T-helper 1 cell treated with Interleukin-12 subunit alpha and Interleukin-12 subunit beta and Interleukin-4 antibody, amounts not matched to agents 30 μg/mL and 1 μg/mL, for 36 hours (primary cell): ENCODE measurements around the gene RAPGEF2.
"Not testable (repeated sequence)": the region's sequence is repeated elsewhere in the genome, so short reads cannot be mapped to it uniquely, and the experiment has no call there.

Experiments
- H3K27ac Mint-ChIP-seq: one replicate; pipeline ENCODE4 v1.8.0; 2021; ENCODE audit warnings: mild to moderate bottlenecking, mixed read lengths
- H3K27me3 Mint-ChIP-seq: one replicate; pipeline ENCODE4 v1.8.0; 2021; ENCODE audit warnings: low read depth, mixed read lengths
- H3K36me3 Mint-ChIP-seq: one replicate; pipeline ENCODE4 v1.8.0; 2021; ENCODE audit warnings: low read depth, mixed read lengths
- H3K4me1 Mint-ChIP-seq: one replicate; pipeline ENCODE4 v1.8.0; 2021; ENCODE audit warnings: low read depth, mixed read lengths
- H3K4me3 Mint-ChIP-seq: one replicate; pipeline ENCODE4 v1.8.0; 2021; ENCODE audit warnings: mild to moderate bottlenecking, moderate library complexity, mixed read lengths
- H3K9me3 Mint-ChIP-seq: one replicate; pipeline ENCODE4 v1.8.0; 2021; ENCODE audit warnings: mixed read lengths

RAPGEF2 gene

GRCh38 chr4:159153669-159154068 lies 50.8 kb downstream of the RAPGEF2 start:
- no peaks in the 10 kb centered on the region for H3K27me3 Mint-ChIP-seq
- H3K27ac Mint-ChIP-seq: no peak overlapping the region
- no peaks in the 10 kb centered on the region for H3K36me3 Mint-ChIP-seq
- no peaks in the 10 kb centered on the region for H3K9me3 Mint-ChIP-seq
- H3K4me1 Mint-ChIP-seq: peaks cover 6% of the 10 kb centered on the region
- H3K4me3 Mint-ChIP-seq: no peak overlapping the region

DNA sequence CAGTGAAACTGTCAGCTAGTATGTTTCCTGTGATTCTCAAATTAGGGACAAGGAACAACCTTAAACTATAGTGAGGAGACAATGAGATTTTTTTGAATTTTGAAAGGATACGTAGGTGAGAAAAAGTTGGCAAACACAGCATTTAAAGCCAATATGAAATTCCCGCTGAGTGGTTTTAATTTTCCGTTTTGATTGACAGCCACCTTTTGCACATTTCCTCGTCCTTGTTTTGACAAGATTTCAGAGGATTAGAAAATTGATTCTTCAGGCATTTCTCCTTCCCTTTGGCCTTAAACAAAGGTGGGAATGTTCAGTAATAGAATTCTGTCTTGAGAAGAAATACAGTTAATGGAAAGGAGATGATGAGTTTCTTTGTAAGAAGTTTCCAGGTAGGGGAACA lies 52.2 kb downstream of the RAPGEF2 start:
- Mint-ChIP-seq H3K9me3 (no peaks in the 10 kb centered on the region), H3K27me3 (no peaks in the 10 kb centered on the region), H3K4me3 (no peak overlapping the region), H3K27ac (no peak overlapping the region), H3K4me1 (peaks cover 6% of the 10 kb centered on the region), H3K36me3 (no peaks in the 10 kb centered on the region)

DNA sequence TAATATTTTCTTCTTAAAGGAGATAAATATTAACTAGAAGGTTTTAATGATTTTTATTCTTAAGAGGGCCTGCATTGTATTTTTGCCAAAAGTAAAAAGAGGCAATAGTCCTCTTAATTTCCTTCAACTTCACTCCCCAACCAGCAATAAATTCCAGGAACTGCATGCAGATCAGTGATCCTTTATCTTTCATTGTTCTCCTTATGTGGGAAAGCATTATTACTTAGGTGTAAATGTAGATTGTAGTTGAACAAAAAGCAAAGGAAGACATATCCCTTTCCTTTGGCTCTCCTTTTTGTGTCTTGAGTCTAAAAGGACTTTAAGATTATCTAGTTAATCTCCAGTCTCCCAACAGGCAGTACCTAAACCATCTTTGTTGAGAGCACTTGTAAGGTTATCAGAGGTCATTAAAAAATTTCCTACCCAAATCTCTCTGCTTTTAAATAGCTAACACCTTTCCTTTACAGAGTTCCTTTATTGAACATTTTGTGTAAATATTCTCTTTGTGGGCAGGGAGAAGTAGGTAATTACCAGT lies 55.3 kb downstream of the RAPGEF2 start:
- H3K27me3 Mint-ChIP-seq: no peaks in the 10 kb centered on the region
- no peak overlapping the region for H3K4me3 Mint-ChIP-seq
- H3K4me1 Mint-ChIP-seq: peaks cover 4% of the 10 kb centered on the region
- no peaks in the 10 kb centered on the region for H3K9me3 Mint-ChIP-seq
- no peak overlapping the region for H3K27ac Mint-ChIP-seq
- H3K36me3 Mint-ChIP-seq: no peaks in the 10 kb centered on the region

DNA sequence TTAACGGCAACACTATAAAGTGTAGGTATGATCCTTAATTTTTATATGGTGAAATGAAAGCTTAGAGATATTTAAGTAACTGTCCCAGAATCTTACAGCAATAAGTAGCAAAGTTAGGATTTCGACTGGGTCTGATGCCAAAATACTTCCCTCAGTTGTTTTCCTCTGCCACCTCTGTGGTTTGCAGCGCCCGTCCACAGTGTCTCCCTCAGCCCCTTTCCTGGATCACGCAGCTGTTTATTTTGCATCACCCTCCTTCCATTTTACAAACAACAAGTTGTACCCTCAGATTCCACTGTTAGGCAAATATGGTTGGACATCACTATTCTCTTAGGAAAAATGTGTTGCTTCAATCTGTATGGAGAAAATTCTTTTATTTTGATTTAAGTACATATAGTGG lies 56.1 kb downstream of the RAPGEF2 start:
- H3K4me1 Mint-ChIP-seq: peaks cover 4% of the 10 kb centered on the region
- no peaks in the 10 kb centered on the region for H3K27me3 Mint-ChIP-seq
- no peak overlapping the region for H3K4me3 Mint-ChIP-seq
- H3K36me3 Mint-ChIP-seq: no peaks in the 10 kb centered on the region
- H3K27ac Mint-ChIP-seq: no peak overlapping the region
- H3K9me3 Mint-ChIP-seq: no peaks in the 10 kb centered on the region

DNA sequence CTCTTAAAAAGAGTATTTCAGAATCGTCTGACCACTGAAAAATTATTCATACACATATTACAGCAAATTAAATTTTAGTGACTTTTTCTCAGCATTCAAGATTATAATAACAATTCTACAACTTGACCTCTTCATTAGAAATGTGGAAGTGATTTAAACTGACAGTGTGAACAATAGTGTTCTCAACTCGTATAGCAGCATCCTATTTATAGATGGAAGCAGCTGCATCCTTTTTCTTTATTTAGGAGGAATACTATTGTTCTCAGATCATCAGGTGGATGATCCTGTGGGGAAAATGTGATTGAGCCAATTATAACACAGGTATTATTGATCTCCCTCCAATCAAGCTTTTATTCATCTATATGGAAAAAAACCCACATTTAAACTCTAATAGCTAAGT lies 56.7 kb downstream of the RAPGEF2 start:
- peaks cover 4% of the 10 kb centered on the region for H3K4me1 Mint-ChIP-seq
- H3K27me3 Mint-ChIP-seq: no peaks in the 10 kb centered on the region
- no peak overlapping the region for H3K4me3 Mint-ChIP-seq
- no peak overlapping the region for H3K27ac Mint-ChIP-seq
- H3K36me3 Mint-ChIP-seq: no peaks in the 10 kb centered on the region
- no peaks in the 10 kb centered on the region for H3K9me3 Mint-ChIP-seq

DNA sequence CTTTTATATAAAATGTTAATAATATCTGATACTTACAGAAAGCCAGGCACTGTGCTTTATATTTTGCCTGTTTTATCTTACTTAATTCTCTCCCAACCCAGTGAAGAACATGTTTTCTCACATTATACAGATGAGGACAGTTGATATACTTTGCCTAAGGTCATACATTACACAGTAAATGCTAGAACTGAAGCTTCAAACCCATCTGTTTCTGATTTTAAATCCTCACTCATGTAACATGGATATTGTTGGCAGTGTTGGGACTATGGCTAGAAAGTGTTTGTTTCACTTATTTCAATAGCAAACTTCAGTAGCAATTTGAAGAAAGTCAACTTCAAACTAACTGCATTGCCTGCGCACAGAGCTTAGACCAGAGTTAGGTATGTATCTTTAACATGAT lies 57.4 kb downstream of the RAPGEF2 start:
- Mint-ChIP-seq H3K4me1 (peaks cover 4% of the 10 kb centered on the region), H3K27me3 (no peaks in the 10 kb centered on the region), H3K27ac (no peak overlapping the region), H3K36me3 (no peaks in the 10 kb centered on the region), H3K9me3 (no peaks in the 10 kb centered on the region), H3K4me3 (no peak overlapping the region)

DNA sequence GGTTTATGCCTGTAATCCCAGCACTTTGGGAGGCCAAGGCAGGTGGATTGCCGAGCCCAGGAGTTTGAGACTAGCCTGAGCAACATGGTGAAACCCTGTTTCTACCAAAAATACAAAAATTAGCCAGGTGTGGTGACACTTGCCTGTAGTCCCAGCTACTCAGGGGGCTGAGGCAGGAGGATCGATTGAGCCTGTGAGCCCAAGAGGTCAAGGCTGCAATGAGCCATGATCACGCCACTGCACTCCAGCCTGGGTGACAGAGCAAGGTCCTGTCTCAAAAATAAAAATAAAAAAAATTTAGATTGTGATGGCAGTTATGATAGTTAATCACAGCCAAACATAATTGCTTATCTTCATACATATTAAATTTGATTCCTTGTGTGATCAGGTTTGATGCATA lies 58.6 kb downstream of the RAPGEF2 start:
- not testable (repeated sequence) for H3K36me3 Mint-ChIP-seq, H3K4me1 Mint-ChIP-seq, H3K27ac Mint-ChIP-seq, H3K9me3 Mint-ChIP-seq, H3K4me3 Mint-ChIP-seq, H3K27me3 Mint-ChIP-seq

DNA sequence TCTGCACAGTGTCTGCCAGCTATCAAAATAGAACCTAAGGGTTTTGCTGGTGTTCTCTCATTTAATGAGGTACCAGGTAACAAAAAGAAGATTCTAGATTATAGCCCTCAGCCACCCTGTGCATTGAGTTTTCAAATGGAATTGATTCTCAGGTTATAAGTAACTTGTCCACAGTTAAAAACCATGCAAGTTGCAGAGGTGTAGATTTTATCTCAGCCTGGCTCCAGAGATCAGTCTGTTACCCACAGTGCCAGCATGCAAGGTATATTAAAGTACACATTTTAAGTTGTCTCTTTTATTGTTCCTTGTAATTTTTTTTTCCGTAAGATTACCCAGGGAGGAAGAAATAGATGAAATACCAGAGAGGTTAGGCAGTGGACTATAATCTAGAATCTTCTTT lies 59.7 kb downstream of the RAPGEF2 start:
- H3K4me3 Mint-ChIP-seq: no peak overlapping the region
- no peaks in the 10 kb centered on the region for H3K36me3 Mint-ChIP-seq
- no peaks in the 10 kb centered on the region for H3K27me3 Mint-ChIP-seq
- no peaks in the 10 kb centered on the region for H3K9me3 Mint-ChIP-seq
- H3K27ac Mint-ChIP-seq: no peak overlapping the region
- H3K4me1 Mint-ChIP-seq: peaks cover 10% of the 10 kb centered on the region

- no peak overlapping the region for H3K4me3 Mint-ChIP-seq
- peaks cover 9% of the 10 kb centered on the region for H3K4me1 Mint-ChIP-seq
- H3K9me3 Mint-ChIP-seq: no peaks in the 10 kb centered on the region
- no peak overlapping the region for H3K27ac Mint-ChIP-seq
- no peaks in the 10 kb centered on the region for H3K36me3 Mint-ChIP-seq
- H3K27me3 Mint-ChIP-seq: no peaks in the 10 kb centered on the region
These were observed 60.6 kb downstream of the RAPGEF2 start for GRCh38 chr4:159163521-159163920.

GRCh38 chr4:159169404-159170302 lies 66.8 kb downstream of the RAPGEF2 start:
- H3K9me3 Mint-ChIP-seq: no peaks in the 10 kb centered on the region
- H3K4me1 Mint-ChIP-seq: peaks cover 35% of the 10 kb centered on the region
- H3K27me3 Mint-ChIP-seq: no peaks in the 10 kb centered on the region
- no peaks in the 10 kb centered on the region for H3K36me3 Mint-ChIP-seq
- no peak overlapping the region for H3K4me3 Mint-ChIP-seq
- no peak overlapping the region for H3K27ac Mint-ChIP-seq

DNA sequence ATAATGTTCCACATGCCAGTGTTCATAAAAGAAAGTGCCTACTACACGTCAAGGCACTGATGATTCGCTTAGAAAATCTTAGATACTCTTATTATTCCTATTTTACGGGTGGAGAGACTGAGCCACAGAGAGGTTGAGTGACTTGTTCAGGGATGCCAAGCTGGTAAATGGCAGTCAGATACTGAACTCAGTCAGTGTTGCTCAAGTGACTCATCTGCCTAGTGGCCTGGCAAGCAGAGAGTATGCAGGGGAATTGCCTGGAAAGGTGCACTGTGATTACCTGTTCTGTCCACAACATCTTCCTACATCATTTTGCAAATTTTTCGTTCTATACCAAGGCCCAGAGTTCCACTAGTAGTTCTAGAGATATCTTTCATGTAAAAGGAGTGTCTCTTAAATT lies 68.4 kb downstream of the RAPGEF2 start:
- Mint-ChIP-seq H3K9me3 (no peaks in the 10 kb centered on the region), H3K27ac (no peak overlapping the region), H3K4me3 (no peak overlapping the region), H3K4me1 (peaks cover 46% of the 10 kb centered on the region), H3K27me3 (no peaks in the 10 kb centered on the region), H3K36me3 (no peaks in the 10 kb centered on the region)

DNA sequence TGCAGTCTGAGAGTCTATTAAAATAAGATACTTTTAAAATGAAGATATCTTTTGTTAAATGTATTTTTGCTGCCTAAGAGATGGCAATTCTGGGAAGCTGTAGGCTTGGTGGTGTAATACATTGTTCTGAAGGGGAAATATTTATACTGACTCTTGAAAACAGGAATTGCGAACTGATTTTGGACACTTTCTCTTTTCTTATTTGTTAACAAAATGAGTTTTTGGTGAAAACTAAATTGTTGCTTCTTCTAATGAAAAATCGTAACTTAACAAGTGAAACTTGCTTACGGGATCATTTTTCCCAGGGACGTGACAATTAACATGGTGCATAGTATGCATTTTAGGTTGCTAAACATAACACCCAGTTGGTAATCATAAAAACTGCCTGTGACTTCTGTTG lies 71.0 kb downstream of the RAPGEF2 start:
- no peak overlapping the region for H3K27ac Mint-ChIP-seq

GRCh38 chr4:159174645-159175084 lies 71.8 kb downstream of the RAPGEF2 start:
- Mint-ChIP-seq H3K4me3 (no peak overlapping the region), H3K4me1 (peaks cover 53% of the 10 kb centered on the region), H3K27ac (no peak overlapping the region), H3K9me3 (no peaks in the 10 kb centered on the region), H3K36me3 (no peaks in the 10 kb centered on the region), H3K27me3 (no peaks in the 10 kb centered on the region)

More for the DNA sequence above, 71.0 kb downstream of the RAPGEF2 start:
- no peak overlapping the region for H3K4me3 Mint-ChIP-seq
- no peaks in the 10 kb centered on the region for H3K36me3 Mint-ChIP-seq
- no peaks in the 10 kb centered on the region for H3K27me3 Mint-ChIP-seq
- no peaks in the 10 kb centered on the region for H3K9me3 Mint-ChIP-seq
- peaks cover 48% of the 10 kb centered on the region for H3K4me1 Mint-ChIP-seq

DNA sequence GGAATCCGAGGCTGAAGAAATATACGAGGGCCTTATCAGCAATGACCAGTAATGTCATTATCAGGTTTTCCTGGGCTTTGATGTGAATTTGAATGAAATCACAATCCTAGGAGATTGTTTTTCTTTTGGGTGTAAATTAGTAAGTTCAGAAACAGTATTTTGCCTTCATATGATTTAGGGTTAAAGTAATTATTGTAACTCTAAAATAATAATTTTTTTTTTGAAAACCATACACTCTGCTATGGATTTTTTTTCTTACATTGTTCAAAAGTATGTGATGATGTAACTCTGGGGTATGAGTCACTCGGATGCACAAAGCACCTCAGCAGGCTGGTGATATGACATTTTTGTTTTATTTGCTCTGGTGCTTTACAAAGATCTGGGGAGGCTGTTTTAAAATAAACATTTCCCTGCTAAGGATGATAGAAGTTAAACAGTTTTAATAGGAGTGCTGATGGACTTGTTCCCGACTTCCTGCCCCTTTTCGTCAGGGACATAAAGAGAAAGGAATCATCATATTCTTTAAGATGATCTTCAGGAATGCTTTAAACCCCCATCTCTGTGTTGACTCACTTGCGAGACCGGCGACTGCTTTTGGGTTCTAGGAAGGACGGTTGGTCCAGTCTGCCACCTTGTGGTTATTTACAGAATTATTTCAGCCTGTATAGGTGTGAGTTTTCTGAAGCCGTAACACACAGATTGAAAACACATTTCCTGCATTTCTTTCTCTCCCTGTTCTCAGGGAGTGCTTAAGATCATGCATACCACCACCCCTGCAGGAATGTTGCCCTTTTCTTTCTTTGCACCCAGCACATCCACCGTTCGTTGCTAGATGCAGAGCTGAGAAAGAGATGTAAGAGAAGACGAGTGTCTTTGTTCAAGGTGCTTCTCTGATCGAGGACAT lies 72.5 kb downstream of the RAPGEF2 start:
- H3K9me3 Mint-ChIP-seq: no peaks in the 10 kb centered on the region
- no peak overlapping the region for H3K27ac Mint-ChIP-seq
- H3K36me3 Mint-ChIP-seq: no peaks in the 10 kb centered on the region
- no peaks in the 10 kb centered on the region for H3K27me3 Mint-ChIP-seq
- H3K4me3 Mint-ChIP-seq: no peak overlapping the region
- H3K4me1 Mint-ChIP-seq: peaks cover 51% of the 10 kb centered on the region

- Mint-ChIP-seq H3K9me3 (no peaks in the 10 kb centered on the region), H3K4me1 (peaks cover 50% of the 10 kb centered on the region), H3K27me3 (no peaks in the 10 kb centered on the region), H3K4me3 (no peak overlapping the region), H3K27ac (no peak overlapping the region), H3K36me3 (no peaks in the 10 kb centered on the region)
These were observed 73.1 kb downstream of the RAPGEF2 start for GRCh38 chr4:159175989-159176375.
